GM21825 (cell line): Measurements from ENCODE around the gene BAIAP2.

Source experiments
- ATAC-seq: cut with Tn5 transposase; IDR thresholded peaks from one replicate; pipeline ENCODE4 v1.9.1; 2021; ENCODE audit warnings: mild to moderate bottlenecking, moderate library complexity; ENCODE audit not compliant: unreplicated experiment

The BAIAP2 gene

GRCh38 chr17:81084680-81085419, 49.9 kb downstream of the BAIAP2 start:
- ATAC-seq = no peak

- no peak for ATAC-seq
Observed at GRCh38 chr17:81085420-81085911, 50.5 kb downstream of the BAIAP2 start.

GRCh38 chr17:81086789-81087551, 52.0 kb downstream of the BAIAP2 start:
- ATAC-seq = no peak

- ATAC-seq = no peak
Observed at GRCh38 chr17:81090361-81091136, 55.6 kb downstream of the BAIAP2 start.

- no peak for ATAC-seq
Observed at GRCh38 chr17:81091154-81091553, 56.2 kb downstream of the BAIAP2 start.

GRCh38 chr17:81091774-81092517, 57.0 kb downstream of the BAIAP2 start:
- no peak for ATAC-seq

- ATAC-seq = no peak
Observed at GRCh38 chr17:81092518-81093095, 57.7 kb downstream of the BAIAP2 start.

GRCh38 chr17:81093619-81094508, 58.9 kb downstream of the BAIAP2 start:
- ATAC-seq = no peak

GRCh38 chr17:81094509-81095382, 59.8 kb downstream of the BAIAP2 start:
- no peak for ATAC-seq

- no peak for ATAC-seq
Observed at GRCh38 chr17:81095383-81095762, 60.4 kb downstream of the BAIAP2 start.

GRCh38 chr17:81096741-81097133, 61.8 kb downstream of the BAIAP2 start:
- ATAC-seq = no peak

- ATAC-seq = no peak
Observed at GRCh38 chr17:81097134-81097942, 62.4 kb downstream of the BAIAP2 start.

GRCh38 chr17:81097943-81098308, 63.0 kb downstream of the BAIAP2 start:
- ATAC-seq = no peak

- no peak for ATAC-seq
Observed at GRCh38 chr17:81099888-81100287, 64.9 kb downstream of the BAIAP2 start.

GRCh38 chr17:81100668-81101067, 65.7 kb downstream of the BAIAP2 start:
- no peak for ATAC-seq

GRCh38 chr17:81101614-81102306, 66.8 kb downstream of the BAIAP2 start:
- peak; percentile 66 for ATAC-seq

GRCh38 chr17:81102352-81102751, 67.4 kb downstream of the BAIAP2 start:
- ATAC-seq = no peak
